A549 treated with CORT108297 at 1 μM for 4 hours (cell line): ENCODE results near the gene NDUFB7. TPM values are rescaled to one million over a fixed set of nuclear protein-coding genes. Genes with fewer than 3 reads are reported as not detected.

Experiments used
- total RNA-seq: library from RNA; stranded (reverse); fragments of 200-300 nt; extraction: Qiagen RNA extraction; gene quantifications from 5 replicates; pipeline ENCODE4 v1.2.3, GENCODE V29; 2022

Gene NDUFB7
- total RNA-seq, result 158 to 214 TPM (median 202 TPM) in 5 replicates

GRCh38 chr19:14571695-14572490 lies at the start of gene NDUFB7:
TSS of gene NDUFB7 (minus strand) at chr19:14572066. CDS start at chr19:14572000, 66 bp downstream.

DNA sequence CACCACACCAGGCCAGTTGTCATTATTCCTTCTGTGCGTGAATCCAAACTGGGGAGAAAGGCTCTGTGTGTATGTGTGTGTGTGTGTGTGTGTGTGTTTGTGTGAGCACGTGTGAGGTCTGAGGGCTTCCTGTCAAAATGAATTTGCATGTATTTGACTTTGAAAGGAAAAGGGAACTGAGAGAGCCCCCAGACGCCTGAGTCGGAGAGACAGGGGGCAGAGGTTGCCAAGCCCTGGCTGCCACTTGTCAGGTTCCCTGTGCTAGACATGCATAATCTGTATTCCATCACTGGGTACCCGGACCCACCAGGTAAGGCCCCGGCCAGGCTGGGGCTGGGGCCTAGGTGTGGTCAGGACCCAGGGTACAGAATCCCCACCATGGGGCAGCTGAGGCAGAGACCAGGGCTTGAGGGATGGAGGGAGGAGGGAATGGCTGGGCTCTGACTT lies 11.1 kb upstream of the NDUFB7 start, which contains the start of gene CLEC17A:
Gene CLEC17A (plus strand): TSS at position 191 of the 447 bp plus-strand sequence. CDS start 77 bp downstream, at position 268.

GRCh38 chr19:14529254-14530004 lies 42.4 kb downstream of the NDUFB7 start, which contains the start of gene TECR:
TSS of gene TECR (plus strand) at chr19:14529594. CDS start at chr19:14529697, 103 bp downstream.

GRCh38 chr19:14517840-14518505 lies 53.9 kb downstream of the NDUFB7 start, which contains the start of gene DNAJB1:
TSS of gene DNAJB1 (minus strand) at chr19:14518397. CDS start at chr19:14518349, 48 bp downstream.

Other genes with a start within 250 kb of the NDUFB7 start
- gene ADGRE5, start 190.6 kb downstream of the NDUFB7 start, total RNA-seq, result 66.8 to 89.7 TPM (median 83.5 TPM) in 5 replicates
- 120 to 141 TPM (median 130 TPM) in 5 replicates for gene DDX39A, start 152.7 kb downstream of the NDUFB7 start, total RNA-seq
- gene PKN1, start 138.8 kb downstream of the NDUFB7 start, total RNA-seq, result 61.3 to 74.4 TPM (median 72.2 TPM) in 5 replicates
- gene PTGER1, start 96.7 kb downstream of the NDUFB7 start, total RNA-seq, result 0.10 to 0.15 TPM (median 0.13 TPM) in 3 of 5 replicates, not detected in the others
- gene GIPC1, start 75.9 kb downstream of the NDUFB7 start, total RNA-seq, result 81.2 to 135 TPM (median 130 TPM) in 5 replicates
- gene DNAJB1, start 53.7 kb downstream of the NDUFB7 start, total RNA-seq, result 159 to 187 TPM (median 172 TPM) in 5 replicates
- gene TECR, start 42.5 kb downstream of the NDUFB7 start, total RNA-seq, result 145 to 197 TPM (median 189 TPM) in 5 replicates
- 0.09 TPM in 1 of 5 replicates, not detected in the others for gene CLEC17A, start 11.0 kb upstream of the NDUFB7 start, total RNA-seq
- gene ADGRE3, start 102.8 kb upstream of the NDUFB7 start, total RNA-seq, result not detected in 5 replicates
- gene ZNF333, start 118.0 kb upstream of the NDUFB7 start, total RNA-seq, result 2.3 to 3.8 TPM (median 3.0 TPM) in 5 replicates
- 0.46 to 1.0 TPM (median 0.80 TPM) in 5 replicates for gene ADGRE2, start 206.5 kb upstream of the NDUFB7 start, total RNA-seq